GM21367 (cell line): ENCODE measurements around the gene ABCA12.
"Not testable (repeated sequence)": the region's sequence is repeated elsewhere in the genome, so short reads cannot be mapped to it uniquely, and the experiment has no call there.

Experiments
- ATAC-seq: cut with Tn5 transposase; IDR thresholded peaks from one replicate; pipeline ENCODE4 v1.9.1; 2021; ENCODE audit not compliant: unreplicated experiment

The ABCA12 gene, protein sequence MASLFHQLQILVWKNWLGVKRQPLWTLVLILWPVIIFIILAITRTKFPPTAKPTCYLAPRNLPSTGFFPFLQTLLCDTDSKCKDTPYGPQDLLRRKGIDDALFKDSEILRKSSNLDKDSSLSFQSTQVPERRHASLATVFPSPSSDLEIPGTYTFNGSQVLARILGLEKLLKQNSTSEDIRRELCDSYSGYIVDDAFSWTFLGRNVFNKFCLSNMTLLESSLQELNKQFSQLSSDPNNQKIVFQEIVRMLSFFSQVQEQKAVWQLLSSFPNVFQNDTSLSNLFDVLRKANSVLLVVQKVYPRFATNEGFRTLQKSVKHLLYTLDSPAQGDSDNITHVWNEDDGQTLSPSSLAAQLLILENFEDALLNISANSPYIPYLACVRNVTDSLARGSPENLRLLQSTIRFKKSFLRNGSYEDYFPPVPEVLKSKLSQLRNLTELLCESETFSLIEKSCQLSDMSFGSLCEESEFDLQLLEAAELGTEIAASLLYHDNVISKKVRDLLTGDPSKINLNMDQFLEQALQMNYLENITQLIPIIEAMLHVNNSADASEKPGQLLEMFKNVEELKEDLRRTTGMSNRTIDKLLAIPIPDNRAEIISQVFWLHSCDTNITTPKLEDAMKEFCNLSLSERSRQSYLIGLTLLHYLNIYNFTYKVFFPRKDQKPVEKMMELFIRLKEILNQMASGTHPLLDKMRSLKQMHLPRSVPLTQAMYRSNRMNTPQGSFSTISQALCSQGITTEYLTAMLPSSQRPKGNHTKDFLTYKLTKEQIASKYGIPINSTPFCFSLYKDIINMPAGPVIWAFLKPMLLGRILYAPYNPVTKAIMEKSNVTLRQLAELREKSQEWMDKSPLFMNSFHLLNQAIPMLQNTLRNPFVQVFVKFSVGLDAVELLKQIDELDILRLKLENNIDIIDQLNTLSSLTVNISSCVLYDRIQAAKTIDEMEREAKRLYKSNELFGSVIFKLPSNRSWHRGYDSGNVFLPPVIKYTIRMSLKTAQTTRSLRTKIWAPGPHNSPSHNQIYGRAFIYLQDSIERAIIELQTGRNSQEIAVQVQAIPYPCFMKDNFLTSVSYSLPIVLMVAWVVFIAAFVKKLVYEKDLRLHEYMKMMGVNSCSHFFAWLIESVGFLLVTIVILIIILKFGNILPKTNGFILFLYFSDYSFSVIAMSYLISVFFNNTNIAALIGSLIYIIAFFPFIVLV (N-terminal part only)

DNA sequence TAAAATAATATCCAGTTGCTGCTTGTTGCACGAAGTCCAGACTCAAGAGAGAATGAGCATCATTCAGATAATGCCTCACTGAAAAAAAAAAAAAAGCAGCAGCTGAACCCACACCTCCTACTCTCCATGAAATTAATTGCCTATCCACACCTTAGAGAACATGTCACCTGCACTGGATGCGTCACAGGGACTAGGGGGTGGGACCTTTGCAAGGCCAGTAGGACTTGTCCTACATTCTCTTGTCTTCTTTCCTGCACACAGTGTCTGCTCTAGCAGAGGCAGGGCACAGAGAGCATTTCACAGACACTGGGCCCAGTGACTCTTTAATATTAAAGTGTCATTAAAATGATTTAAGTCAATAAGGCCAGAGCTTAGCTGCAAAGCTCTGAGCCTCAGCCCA is at the start of gene ABCA12:
Gene ABCA12, minus strand, starts transcription at position 148 of the 400 bp plus-strand sequence. CDS start 418 bp downstream, outside the sequence.
- ATAC-seq, result no peak

DNA sequence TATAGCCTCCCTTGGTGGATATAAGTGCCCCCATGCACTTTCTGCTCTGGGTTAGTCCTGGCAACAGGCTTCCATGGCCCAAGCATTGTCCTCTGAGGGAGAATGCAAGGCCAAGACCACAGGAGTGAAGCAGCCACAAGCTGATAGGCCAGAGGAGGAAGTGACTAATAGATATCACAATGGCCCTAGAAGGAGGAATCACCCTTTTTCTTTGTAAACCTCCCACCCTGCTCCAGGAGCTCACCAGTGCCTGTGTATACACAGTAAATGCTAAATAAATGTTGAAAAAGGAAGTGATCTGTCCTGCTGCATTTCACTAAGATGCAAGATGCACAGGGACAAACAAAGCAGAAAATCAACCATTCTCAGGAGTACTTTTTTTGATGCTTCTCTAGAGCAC is 49.7 kb upstream of the ABCA12 start:
- no peak for ATAC-seq

DNA sequence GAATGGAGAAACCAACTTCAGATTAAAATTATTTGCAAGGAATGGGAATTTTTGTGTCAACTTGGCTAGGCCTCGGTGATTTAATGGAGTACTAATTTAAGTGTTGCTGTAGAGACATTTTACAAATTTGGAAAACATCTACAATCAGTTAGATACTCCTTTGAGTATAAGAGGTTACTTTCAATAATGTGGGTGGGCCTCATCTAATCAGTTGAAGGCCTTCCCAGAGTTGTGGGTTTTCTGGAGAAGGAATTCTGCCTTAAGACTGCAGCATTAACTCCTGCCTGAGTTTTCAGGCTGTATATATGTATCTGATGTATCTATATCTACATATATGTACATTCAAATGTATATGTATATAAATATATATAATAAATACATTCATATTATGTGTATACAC is 47.6 kb upstream of the ABCA12 start:
- no peak for ATAC-seq

DNA sequence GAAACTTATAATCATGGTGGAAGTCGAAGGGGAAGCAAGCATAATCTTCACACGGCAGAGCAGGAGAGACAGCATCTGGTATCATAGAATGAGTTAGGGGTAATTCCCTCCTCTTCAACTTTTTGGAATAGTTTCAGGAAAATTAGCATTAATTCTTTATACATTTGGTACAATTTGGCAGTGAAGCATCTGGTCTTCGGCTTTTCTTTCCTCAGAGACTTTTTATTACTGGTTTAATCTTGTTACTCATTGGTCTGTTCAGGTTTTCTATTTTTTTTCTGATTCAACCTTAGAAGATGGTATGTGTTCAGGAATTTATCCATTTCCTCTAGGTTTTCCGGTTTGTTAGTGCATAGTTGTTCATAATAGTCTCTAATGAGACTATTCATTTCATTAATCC is 39.7 kb upstream of the ABCA12 start:
- no peak for ATAC-seq

DNA sequence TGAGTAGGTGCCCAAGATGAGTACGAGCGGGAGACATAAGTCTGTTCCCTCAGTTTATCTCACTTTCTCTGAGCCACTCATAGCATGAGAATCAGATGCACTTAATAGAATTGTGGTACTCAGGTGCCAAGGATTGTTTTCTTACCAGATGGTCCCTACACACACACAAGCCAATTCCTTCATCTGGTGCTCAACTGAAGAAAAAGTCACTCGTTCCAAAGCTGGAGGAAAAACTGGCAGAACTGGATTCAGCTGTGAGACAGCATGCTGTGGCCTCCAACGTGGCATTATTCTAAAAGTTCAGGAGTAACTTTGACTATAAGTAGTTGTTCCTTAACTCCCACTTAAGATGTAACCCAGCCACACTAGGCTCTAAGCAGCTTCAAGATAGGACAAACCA is 33.4 kb upstream of the ABCA12 start:
- ATAC-seq, result no peak

DNA sequence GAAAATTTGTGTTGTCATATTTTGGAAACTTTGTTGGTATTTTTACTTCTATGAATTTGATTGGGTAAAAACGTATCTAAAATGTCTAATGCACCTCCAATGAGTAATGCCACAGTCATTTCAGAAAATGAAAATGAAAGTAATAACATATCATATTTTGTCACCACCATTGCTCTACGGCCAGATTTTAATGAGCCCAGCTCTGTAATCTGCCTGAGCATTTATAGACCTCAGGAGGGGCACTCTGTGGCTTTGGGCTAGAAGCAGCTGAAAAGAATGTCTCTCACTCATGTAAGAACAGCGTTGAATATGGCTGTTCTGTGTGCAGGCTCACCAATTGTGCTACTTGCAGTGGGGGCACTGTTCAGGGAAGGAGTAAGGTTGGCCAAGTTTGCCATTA is 32.7 kb upstream of the ABCA12 start:
- peak; percentile 73 for ATAC-seq

DNA sequence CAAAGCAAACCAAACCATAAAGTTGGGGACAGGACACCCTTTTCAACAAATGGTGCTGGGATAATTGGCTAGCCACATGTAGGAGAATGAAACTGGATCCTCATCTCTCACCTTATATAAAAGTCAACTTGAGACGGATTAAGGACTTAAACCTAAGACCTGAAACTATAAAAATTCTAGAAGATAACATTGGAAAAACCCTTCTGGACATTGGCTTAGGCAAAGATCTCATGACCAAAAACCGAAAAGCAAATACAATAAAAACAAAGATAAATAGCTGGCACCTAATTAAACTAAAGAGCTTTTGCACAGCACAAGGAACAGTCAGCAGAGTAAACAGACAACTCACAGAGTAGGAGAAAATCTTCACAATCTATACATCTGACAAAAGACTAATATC is 28.1 kb upstream of the ABCA12 start:
- ATAC-seq, result not testable (repeated sequence)

DNA sequence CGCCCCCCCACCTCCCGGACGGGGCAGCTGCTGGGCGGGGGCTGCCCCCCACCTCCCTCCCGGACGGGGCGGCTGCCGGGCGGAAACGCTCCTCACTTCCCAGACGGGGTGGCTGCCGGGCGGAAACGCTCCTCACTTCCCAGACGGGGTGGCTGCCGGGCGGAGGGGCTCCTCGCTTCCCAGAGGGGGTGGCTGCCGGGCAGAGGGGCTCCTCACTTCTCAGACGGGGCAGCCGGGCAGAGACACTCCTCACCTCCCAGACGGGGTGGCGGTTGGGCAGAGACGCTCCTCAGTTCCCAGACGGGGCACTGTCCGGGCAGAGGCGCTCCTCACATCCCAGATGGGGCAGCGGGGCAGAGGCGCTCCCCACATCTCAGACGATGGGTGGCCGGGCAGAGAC is 24.9 kb upstream of the ABCA12 start:
- not testable (repeated sequence) for ATAC-seq

DNA sequence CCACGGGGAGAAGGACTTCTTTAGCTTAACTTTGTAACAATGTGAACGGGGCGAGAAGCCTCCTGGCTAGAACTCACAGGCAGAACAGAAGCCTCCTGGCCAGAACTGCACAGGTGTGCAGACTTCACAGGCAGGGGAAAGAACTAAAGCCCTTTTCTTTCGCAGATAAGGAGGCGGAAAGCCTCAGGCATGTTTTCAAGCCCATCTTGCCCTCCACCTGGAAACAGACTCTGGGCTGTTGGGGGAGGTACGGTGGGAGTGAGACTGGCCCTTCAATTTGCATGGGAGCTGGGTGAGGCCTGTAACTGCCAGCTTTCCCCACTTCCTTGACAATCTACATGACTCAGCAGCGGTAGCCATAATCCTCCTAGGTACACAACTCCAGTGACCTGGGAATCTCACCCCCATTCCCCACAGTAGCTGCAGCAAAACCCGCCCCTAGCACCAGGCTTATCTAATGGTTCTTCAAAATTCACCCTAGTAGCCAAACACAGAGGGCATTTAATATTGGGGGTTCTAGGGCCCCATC is 22.9 kb upstream of the ABCA12 start:
- ATAC-seq, result no peak

DNA sequence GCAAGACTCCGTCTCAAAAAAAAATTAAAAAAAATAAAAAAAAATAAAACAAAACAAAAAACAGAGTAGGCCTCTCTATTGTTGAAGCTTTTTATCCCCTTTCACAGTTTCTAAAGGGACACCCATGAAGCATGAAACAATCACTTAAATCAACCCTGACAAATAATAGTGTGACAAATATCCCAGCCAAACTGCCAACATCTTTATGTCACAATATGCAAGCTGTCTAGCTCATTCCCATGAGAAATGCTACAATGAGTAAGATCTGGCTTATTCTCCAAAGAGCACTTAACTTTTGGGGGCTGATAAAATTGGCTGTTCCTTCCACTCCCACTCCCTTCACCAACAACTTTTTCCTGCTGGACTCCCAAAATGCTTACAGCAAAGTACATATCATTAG is 21.7 kb upstream of the ABCA12 start:
- ATAC-seq, result no peak

DNA sequence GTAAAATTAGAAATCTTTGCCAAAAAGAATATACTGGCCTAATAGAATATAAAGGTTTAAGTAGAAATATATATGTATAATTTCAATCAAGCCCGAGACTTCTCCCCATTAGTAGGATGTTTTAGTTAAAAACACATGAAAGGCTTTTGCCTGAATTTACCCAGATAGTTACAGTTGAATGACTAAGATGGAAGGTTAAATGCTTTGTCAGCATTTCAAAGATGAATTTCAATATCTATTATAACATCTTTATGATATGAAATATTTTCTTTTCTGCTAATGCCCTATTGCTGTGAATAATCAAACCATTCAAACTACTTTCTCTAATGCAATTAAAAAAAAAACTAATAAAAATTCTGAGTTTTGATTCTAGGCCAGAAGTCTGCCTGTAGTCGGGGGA is 18.0 kb upstream of the ABCA12 start:
- no peak for ATAC-seq

DNA sequence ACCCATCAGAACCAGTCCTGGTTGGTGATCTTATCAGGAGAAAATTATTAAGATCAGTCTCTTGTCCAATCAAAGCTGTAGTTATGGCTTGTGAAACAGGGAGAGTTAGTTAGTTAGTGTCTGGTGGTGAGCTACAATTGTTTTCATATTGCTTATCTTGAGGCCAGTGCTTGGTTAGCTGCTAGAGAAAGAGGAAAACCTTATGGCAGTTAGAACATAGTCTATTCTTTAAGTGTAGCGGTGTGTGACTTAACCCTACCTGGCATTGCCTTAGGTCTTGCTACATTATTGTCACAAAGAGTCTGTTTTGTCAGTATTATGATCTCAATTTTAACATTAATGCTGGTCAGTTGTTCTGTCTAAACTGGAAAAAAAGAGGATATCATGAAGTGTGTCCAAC is 11.5 kb upstream of the ABCA12 start:
- no peak for ATAC-seq

DNA sequence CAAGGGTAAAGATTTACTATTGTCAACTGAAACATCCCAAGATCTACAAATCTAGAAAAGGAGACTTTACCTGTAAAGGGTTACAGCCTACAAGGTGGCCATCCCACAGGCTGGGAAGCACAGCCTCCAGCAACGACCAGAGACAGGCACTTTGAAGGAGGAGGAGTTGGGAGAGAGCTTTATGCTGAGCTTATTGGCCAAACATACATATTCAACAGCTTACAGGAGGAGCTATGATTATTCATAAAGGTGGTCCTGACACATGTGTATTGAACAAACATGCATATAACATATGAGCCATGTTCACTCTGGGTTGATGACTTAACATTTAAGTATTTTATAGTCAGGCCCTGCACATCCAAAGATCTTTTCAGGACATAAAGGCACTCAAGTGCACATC is 11.1 kb upstream of the ABCA12 start:
- ATAC-seq, result no peak

DNA sequence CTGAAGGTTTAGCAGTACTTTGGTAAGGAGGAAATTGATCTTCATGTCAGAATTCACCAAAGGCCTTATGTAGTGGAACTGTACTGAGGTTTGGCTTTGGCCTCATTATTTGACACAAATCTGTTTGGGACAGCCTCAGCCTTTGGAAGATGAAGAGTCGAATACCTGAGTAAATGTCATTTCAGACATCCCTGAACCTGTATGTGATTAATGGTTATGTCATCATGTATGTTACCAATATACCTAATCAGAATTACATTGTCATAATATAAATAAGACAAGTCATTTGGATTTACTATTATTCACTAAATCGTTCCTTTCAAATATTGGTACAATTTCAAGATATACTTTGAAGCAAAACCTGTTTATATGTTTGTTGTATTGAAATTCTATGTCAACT is 10.6 kb upstream of the ABCA12 start:
- ATAC-seq, result no peak

DNA sequence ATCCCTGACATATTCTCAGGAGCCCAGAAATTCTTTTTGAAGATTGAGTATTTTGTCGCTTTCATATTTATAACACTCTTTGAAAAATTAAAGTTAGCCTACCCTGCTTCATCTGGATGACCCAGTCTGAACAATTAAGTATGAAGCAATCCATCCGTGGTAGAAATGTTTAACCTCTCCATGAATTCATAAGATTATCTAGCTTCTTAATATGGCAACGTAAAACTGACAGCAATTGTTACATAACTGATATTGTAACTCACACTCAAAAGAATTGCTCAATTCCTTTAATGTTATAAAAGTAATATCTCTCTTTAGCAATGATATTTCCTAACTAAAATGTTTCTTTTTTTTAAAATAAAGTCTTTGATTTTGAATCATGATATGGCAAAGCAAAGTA is 7.2 kb upstream of the ABCA12 start:
- no peak for ATAC-seq

DNA sequence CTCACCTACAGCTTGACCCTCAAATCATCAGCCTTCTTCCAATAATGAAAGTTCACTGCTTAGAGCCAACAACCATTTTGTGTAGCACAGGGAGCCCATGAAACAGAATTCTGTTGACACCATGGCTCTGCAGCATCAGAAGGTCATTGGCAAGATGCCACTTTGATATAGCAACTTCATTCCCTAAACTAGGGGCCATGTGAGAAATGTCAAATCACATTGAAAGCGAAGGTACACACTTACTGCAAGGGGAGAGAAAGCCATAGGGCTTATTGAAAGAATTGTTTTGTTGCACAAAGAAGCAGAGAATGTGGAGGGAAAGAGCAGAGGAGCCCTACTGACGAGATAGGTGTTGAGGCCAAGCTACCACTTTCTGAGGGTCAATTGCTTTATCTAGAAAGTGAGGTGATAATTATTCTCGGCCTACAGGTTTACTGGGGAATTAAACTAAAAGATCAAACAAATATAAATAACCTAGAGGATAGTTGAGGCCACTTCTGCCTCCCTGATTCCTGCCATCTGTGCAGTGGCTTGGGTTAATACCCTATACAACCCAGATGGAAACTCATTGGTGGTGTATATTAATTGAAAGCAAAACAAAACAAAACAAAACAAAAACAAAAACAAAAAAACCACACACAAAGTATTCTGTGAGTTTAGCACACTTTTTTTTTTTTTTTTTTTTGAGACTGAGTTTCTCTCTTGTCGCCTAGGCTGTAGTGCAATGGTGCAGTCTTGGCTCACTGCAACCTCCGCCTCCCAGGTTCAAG is 5.9 kb upstream of the ABCA12 start:
- no peak for ATAC-seq

DNA sequence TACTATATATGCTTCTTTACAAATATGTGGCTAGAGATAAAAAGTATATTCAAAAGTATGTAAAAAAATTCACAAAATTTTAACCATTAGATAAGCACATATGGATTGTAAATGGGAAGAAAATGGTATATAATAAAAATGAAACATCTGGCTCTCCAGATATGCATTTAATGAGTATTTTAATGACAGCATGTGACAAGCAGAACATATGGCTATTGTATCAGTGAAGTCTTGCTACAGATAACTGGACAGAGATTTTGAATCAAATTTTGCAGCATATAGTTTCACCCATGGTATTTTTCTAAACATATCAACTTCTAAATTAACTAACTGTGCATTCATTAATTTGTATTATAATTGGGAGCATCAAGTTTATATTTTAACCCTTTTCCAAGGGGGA is 5.0 kb upstream of the ABCA12 start:
- no peak for ATAC-seq

DNA sequence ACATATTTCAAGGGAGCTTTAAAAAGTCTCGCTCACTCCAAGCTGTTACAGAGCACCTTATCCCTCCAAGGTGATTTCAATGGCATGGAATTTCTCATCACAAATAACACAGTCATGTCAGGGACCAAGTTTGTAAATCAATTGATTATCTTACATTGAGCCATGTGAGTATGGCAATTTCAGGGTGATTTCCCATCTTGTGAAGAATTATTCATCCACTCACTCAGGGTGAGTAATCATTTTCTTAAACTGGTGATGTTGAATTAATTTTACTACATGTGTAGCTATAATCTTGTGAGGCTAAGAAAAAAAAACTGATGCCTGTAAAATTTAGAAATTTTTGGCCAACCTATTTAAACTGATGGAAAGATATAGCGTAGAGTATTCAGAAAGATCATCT is 3.3 kb upstream of the ABCA12 start:
- ATAC-seq, result no peak

DNA sequence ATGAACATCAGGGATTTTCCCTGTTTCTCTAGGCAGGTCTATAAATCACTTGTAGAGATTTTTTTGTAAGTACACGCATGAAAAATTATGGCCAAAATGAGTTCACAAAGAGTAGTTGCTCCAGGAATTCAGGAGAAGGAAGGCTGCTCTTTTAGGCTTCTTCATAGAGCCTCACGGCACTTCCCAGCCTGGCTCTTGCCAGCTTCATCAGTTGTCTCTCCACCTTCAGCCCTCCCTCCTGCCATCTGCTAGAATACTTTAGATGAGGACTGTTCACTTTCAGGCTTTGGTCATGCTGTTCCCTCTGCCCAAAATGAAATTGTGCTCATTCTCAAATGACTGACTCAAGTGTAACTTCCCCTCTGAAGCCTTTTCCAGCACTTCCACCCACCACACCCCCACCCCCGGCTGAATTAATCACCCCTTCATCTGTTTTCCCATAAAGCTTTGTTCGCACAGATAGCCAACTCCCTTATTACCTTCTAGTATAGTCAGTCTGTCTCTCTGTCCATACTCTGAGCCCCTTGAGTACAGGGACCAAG is 1.8 kb upstream of the ABCA12 start:
- ATAC-seq, result no peak

DNA sequence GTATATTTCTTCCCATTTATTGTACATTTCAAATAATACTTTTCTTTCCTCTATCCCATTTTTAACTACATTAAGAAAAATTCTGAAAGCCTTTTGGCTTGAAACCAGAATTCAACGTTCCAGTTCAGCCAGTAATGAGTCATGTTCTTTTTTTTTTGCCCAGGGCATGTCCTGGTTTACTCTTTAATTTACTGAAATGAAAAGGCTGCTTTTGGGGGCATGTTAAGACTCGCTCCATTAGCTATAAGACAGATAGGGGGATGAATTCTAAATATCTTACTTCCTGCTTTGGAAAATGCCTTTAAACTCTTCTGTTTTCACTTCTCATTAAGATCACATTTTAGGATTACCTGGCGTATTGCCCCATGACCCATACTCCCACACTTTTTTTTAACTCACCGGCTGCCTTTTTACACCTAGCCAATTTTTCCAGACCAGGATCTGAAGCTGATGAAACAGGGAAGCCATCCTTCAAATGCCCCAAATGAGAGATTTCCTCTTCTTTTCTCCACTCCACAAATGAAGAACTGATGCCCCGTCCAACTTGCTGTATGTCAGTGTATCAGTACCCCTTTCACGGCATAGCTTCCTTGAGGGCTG is 585 bp downstream of the ABCA12 start:
- no peak for ATAC-seq
